ENCODE data around the gene ORAI2.

DNA sequence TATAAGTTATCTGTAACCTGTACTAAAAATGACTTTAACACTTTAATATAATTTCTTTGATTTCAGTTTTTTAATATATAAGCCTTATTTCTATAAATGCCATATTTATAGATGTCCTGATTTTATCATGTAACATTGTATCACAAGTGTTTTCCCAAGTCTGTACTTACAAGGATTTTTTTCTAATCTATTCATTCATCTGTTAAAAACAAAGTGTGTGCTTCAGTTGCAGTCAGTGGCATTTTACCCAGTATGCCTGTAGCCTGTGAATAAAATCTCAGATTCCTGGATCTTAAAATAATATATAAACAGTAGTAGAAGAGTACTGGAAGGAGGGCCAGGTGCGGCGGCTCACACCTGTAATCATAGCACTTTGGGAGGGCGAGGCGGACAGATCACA is 19.8 kb upstream of the ORAI2 start:
- TF ChIP-seq EP300 (IDR thresholded peaks at IDR 0.05; ENCODE audit: low read depth): no peak
- no peak for TF ChIP-seq POLR2A (IDR thresholded peaks at IDR 0.05)
- TF ChIP-seq CTCF (IDR thresholded peaks at IDR 0.05): no peak
- TF ChIP-seq POLR2AphosphoS5 (IDR thresholded peaks at IDR 0.05): no peak
